MM.1S (cell line): ENCODE data around the gene ARIH1.

Source experiments
- EZH2 ChIP-seq: fragments of 300-600 bp; sonication (generic); optimal IDR thresholded peaks from 2 replicates; pipeline ENCODE3; 2017; ENCODE audit warnings: low read depth, mild to moderate bottlenecking, antibody characterized with exemption, low read length, mixed read lengths
- EZH2phosphoT487 ChIP-seq: fragments of 300-600 bp; sonication (generic); IDR thresholded peaks from 2 replicates; pipeline ENCODE4 v1.6.1; 2018; ENCODE audit warnings: antibody characterized with exemption, low read length
- TF ChIP-seq, protein P1 (sequence below): fragments of 300-600 bp; sonication (generic); IDR thresholded peaks from 2 replicates; pipeline ENCODE4 v1.5.1; 2016; ENCODE audit warnings: antibody characterized with exemption, low read length, mixed read lengths

DNA sequence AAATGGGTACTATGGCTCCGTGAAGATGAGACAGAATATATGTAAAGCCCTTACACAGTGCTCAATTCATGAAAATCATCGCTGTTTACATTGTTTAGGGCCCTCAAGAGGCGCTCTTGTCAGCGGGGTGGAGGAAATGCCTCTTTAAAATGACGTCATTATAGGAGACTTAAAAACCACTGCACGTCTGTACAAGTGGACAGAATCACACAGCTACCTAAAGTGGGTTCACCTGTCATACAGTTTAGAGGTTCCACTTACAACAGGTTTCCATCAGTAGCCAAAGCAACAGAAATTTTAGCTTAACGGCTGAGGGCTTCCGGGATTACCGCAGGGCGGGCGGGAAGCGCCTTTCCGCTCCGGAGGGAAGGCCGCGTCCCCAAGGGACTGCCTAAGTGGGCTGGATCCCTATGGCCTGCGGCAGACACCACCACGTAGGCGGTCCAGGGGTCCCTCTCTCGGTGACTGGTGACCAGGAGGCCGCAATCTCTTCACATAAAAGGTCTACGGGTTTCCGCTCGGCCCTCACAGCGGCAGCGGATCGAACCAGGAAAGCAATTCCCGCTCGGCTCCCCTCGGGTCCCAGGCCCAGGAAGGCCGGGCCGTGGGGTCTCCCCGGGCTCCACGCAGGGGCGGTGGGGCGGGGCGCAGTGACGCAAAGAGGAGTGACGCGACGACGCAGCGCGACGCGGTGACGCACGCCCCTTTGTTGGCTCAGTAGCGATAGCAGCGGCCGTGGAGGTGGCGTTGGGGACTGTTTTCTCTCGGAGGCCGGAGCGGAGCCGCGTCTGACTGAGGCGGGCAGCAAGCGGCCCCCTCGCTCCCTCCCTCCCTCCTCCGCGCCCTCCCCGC is at the start of gene ARIH1:
- TF ChIP-seq, protein P1, sequence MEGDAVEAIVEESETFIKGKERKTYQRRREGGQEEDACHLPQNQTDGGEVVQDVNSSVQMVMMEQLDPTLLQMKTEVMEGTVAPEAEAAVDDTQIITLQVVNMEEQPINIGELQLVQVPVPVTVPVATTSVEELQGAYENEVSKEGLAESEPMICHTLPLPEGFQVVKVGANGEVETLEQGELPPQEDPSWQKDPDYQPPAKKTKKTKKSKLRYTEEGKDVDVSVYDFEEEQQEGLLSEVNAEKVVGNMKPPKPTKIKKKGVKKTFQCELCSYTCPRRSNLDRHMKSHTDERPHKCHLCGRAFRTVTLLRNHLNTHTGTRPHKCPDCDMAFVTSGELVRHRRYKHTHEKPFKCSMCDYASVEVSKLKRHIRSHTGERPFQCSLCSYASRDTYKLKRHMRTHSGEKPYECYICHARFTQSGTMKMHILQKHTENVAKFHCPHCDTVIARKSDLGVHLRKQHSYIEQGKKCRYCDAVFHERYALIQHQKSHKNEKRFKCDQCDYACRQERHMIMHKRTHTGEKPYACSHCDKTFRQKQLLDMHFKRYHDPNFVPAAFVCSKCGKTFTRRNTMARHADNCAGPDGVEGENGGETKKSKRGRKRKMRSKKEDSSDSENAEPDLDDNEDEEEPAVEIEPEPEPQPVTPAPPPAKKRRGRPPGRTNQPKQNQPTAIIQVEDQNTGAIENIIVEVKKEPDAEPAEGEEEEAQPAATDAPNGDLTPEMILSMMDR = peak; percentile 49
- TF ChIP-seq EZH2phosphoT487 (no peak), EZH2 (no peak)
